ENCODE results near the gene SORCS2. TPM values are rescaled to one million over a fixed set of nuclear protein-coding genes. Genes with fewer than 3 reads are reported as not detected.

Gene SORCS2
- total RNA-seq, 2 donors from 2014 or later = 1.5 to 1.7 TPM

- H3K9me3 ChIP-seq = no peaks in the 10 kb centered on the region
- peaks cover 0 to 14% of the 10 kb centered on the region in 2 donors for H3K4me1 ChIP-seq
- no peak overlapping the region for H3K4me3 ChIP-seq
- no peaks in the 10 kb centered on the region for H3K27me3 ChIP-seq
- H3K36me3 ChIP-seq = no peaks in the 10 kb centered on the region
- TF ChIP-seq CTCF (IDR thresholded peaks at IDR 0.05) = no peak
- no peak overlapping the region for H3K27ac ChIP-seq
- no peak for DNase-seq (ENCODE audit: low spot score)
Measured at GRCh38 chr4:7753931-7754465, 561.7 kb downstream of the SORCS2 start.

- no peak overlapping the region for H3K27ac ChIP-seq
- TF ChIP-seq CTCF (IDR thresholded peaks at IDR 0.05) = no peak
- no peak for DNase-seq (ENCODE audit: low spot score)
- H3K36me3 ChIP-seq = no peaks in the 10 kb centered on the region
- H3K27me3 ChIP-seq = no peaks in the 10 kb centered on the region
- no peak overlapping the region for H3K4me3 ChIP-seq
- H3K9me3 ChIP-seq = no peaks in the 10 kb centered on the region
- H3K4me1 ChIP-seq = peaks cover 0 to 14% of the 10 kb centered on the region in 2 donors
Measured at GRCh38 chr4:7754565-7755262, 562.4 kb downstream of the SORCS2 start.

GRCh38 chr4:7755561-7755960 lies 563.2 kb downstream of the SORCS2 start:
- no peak for DNase-seq (ENCODE audit: low spot score)
- Histone ChIP-seq H3K27ac (no peak overlapping the region), H3K9me3 (no peaks in the 10 kb centered on the region), H3K4me3 (no peak overlapping the region), H3K4me1 (peaks cover 0 to 14% of the 10 kb centered on the region in 2 donors), H3K36me3 (peaks cover under 1% of the 10 kb centered on the region), H3K27me3 (no peaks in the 10 kb centered on the region)
- TF ChIP-seq CTCF (IDR thresholded peaks at IDR 0.05) = no peak

GRCh38 chr4:7756071-7756470 lies 563.7 kb downstream of the SORCS2 start:
- peaks cover 0 to 14% of the 10 kb centered on the region in 2 donors for H3K4me1 ChIP-seq
- H3K27me3 ChIP-seq = no peaks in the 10 kb centered on the region
- no peaks in the 10 kb centered on the region for H3K9me3 ChIP-seq
- no peak overlapping the region for H3K4me3 ChIP-seq
- TF ChIP-seq CTCF (IDR thresholded peaks at IDR 0.05) = no peak
- H3K36me3 ChIP-seq = peaks cover 4% of the 10 kb centered on the region
- no peak overlapping the region for H3K27ac ChIP-seq
- DNase-seq (ENCODE audit: low spot score) = no peak

GRCh38 chr4:7756561-7757355 lies 564.4 kb downstream of the SORCS2 start:
- no peak for DNase-seq (ENCODE audit: low spot score)
- Histone ChIP-seq H3K36me3 (peaks cover 4% of the 10 kb centered on the region), H3K4me1 (peaks cover 0 to 14% of the 10 kb centered on the region in 2 donors), H3K4me3 (no peak overlapping the region), H3K27ac (no peak overlapping the region), H3K9me3 (no peaks in the 10 kb centered on the region), H3K27me3 (no peaks in the 10 kb centered on the region)
- TF ChIP-seq CTCF (IDR thresholded peaks at IDR 0.05) = no peak
